ENCODE results near the gene SRGAP2C.
"Not testable (repeated sequence)": the region's sequence is repeated elsewhere in the genome, so short reads cannot be mapped to it uniquely, and the experiment has no call there.

- TF ChIP-seq, protein P1, sequence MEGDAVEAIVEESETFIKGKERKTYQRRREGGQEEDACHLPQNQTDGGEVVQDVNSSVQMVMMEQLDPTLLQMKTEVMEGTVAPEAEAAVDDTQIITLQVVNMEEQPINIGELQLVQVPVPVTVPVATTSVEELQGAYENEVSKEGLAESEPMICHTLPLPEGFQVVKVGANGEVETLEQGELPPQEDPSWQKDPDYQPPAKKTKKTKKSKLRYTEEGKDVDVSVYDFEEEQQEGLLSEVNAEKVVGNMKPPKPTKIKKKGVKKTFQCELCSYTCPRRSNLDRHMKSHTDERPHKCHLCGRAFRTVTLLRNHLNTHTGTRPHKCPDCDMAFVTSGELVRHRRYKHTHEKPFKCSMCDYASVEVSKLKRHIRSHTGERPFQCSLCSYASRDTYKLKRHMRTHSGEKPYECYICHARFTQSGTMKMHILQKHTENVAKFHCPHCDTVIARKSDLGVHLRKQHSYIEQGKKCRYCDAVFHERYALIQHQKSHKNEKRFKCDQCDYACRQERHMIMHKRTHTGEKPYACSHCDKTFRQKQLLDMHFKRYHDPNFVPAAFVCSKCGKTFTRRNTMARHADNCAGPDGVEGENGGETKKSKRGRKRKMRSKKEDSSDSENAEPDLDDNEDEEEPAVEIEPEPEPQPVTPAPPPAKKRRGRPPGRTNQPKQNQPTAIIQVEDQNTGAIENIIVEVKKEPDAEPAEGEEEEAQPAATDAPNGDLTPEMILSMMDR (IDR thresholded peaks at IDR 0.05) = not testable (repeated sequence)
- not testable (repeated sequence) for TF ChIP-seq POLR2AphosphoS5 (IDR thresholded peaks at IDR 0.05; ENCODE audit: insufficient read depth in 1 of 2, low read depth in 1 of 2); POLR2A (IDR thresholded peaks at IDR 0.05)
Measured at GRCh38 chr1:121392130-121392529, 207.4 kb downstream of the SRGAP2C start.

All from vagina (tissue), 2 donors.